GM15510 (cell line): Measurements from ENCODE around the gene LRRC36.

Source experiments
- POLR2A ChIP-seq: IDR thresholded peaks from 3 replicates; pipeline ENCODE4 v1.6.1; 2011; ENCODE audit warnings: borderline replicate concordance; ENCODE audit not compliant: insufficient read length; ENCODE audit errors: extremely low read depth

LRRC36 gene

GRCh38 chr16:67426022-67426421 lies 99.4 kb downstream of the LRRC36 start:
- no peak for TF ChIP-seq POLR2A

- no peak for TF ChIP-seq POLR2A
These were observed 100.3 kb downstream of the LRRC36 start for GRCh38 chr16:67426950-67427349.

- TF ChIP-seq POLR2A = no peak
These were observed 101.6 kb downstream of the LRRC36 start for GRCh38 chr16:67428146-67428731.

- TF ChIP-seq POLR2A = no peak
These were observed 102.6 kb downstream of the LRRC36 start for GRCh38 chr16:67429053-67429798.

GRCh38 chr16:67429799-67430503 lies 103.3 kb downstream of the LRRC36 start:
- no peak for TF ChIP-seq POLR2A

GRCh38 chr16:67430504-67430976 lies 103.9 kb downstream of the LRRC36 start:
- no peak for TF ChIP-seq POLR2A

- TF ChIP-seq POLR2A = no peak
These were observed 104.6 kb downstream of the LRRC36 start, which contains the start of gene HSD11B2 for GRCh38 chr16:67430977-67431774. TSS of gene HSD11B2 (plus strand) at chr16:67431121. CDS start at chr16:67431249, 128 bp downstream.

GRCh38 chr16:67431775-67432505 lies 105.3 kb downstream of the LRRC36 start:
- no peak for TF ChIP-seq POLR2A

GRCh38 chr16:67432506-67432890 lies 105.9 kb downstream of the LRRC36 start:
- no peak for TF ChIP-seq POLR2A

GRCh38 chr16:67433131-67433719 lies 106.6 kb downstream of the LRRC36 start:
- no peak for TF ChIP-seq POLR2A
